ENCODE results near the gene INPP5D.

The INPP5D gene

DNA sequence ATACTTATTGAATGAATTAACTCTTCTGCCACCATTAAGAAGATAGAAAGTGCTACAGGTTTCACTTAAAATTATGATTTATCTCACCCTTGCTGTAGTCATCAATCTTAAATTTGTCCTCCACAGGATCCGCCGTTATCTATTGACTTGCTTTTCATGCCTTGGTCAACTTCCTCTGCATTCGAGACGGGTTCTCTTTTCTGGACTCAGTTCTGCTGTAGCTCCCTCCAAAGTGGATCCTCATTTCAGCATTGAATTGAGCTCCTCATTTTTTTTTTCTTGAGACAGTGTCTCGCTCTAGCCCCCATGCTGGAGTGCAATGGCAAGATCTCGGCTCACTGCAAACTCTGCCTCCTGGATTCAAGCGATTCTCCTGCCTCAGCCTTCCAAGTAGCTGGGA, 27.6 kb downstream of the INPP5D start:
- H3K4me1 ChIP-seq (ENCODE audit: control insufficient read depth, insufficient read depth, low read length): peaks cover 6% of the 10 kb centered on the region
- H3K36me3 ChIP-seq (ENCODE audit: control insufficient read depth in 2 of 2, insufficient read depth in 2 of 2, low read length in 2 of 2): no peaks in the 10 kb centered on the region
- H3K27me3 ChIP-seq (ENCODE audit: control insufficient read depth in 1 of 2, insufficient read depth in 2 of 2, low read length in 2 of 2): no peaks in the 10 kb centered on the region
- no peaks in the 10 kb centered on the region for H3K9me3 ChIP-seq (ENCODE audit: control insufficient read depth in 2 of 2, low read length in 2 of 2)
- H3K4me3 ChIP-seq (ENCODE audit: low read length in 2 of 2): no peak overlapping the region
- H3K27ac ChIP-seq (ENCODE audit: low read length): no peak overlapping the region
- H3K9ac ChIP-seq (ENCODE audit: low read length in 2 of 2): no peak overlapping the region

DNA sequence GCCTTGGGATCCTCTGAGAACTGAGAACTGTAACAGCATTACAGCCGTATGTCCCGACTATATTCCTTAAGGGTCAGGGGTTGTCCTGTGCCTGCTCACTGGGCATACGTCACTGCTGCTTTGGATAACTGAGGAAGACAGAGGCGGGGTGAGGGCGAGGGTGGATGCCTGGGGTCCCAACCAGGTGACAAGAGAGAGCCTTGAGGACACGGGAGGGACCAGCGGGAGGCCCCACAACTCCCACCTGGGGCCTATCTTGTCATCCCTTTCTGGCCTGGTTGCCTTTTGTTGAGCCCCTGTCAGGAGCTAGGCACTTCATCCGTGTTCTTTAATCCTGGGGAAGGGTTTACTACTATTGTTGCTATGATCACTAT, 28.8 kb downstream of the INPP5D start:
- no peak overlapping the region for H3K4me3 ChIP-seq (ENCODE audit: low read length in 2 of 2)
- no peaks in the 10 kb centered on the region for H3K27me3 ChIP-seq (ENCODE audit: control insufficient read depth in 1 of 2, insufficient read depth in 2 of 2, low read length in 2 of 2)
- no peaks in the 10 kb centered on the region for H3K36me3 ChIP-seq (ENCODE audit: control insufficient read depth in 2 of 2, insufficient read depth in 2 of 2, low read length in 2 of 2)
- H3K9me3 ChIP-seq (ENCODE audit: control insufficient read depth in 2 of 2, low read length in 2 of 2): no peaks in the 10 kb centered on the region
- H3K4me1 ChIP-seq (ENCODE audit: control insufficient read depth, insufficient read depth, low read length): no peaks in the 10 kb centered on the region
- H3K27ac ChIP-seq (ENCODE audit: low read length): no peak overlapping the region
- H3K9ac ChIP-seq (ENCODE audit: low read length in 2 of 2): no peak overlapping the region

DNA sequence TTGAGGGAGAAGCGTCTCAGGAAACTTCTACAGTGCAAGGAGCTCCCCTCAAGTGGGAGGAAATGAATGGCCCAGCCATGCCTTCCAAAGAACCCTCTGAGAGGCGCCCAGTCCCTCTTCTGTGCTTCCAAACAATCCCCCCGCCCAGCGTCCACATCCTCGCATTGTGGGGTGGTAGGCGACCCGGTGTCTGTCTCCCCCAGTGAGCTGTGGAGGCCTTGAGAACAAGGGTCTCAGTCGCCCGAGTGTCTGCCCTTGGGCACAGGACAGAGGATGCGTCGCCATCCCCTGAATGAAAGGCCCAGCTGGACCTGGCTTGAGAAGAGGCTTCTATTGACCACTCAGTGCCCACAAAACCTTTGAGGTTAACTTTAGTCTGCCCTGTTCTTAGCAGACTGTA, 29.7 kb downstream of the INPP5D start:
- H3K4me1 ChIP-seq (ENCODE audit: control insufficient read depth, insufficient read depth, low read length): no peaks in the 10 kb centered on the region
- H3K9me3 ChIP-seq (ENCODE audit: control insufficient read depth in 2 of 2, low read length in 2 of 2): no peaks in the 10 kb centered on the region
- no peaks in the 10 kb centered on the region for H3K36me3 ChIP-seq (ENCODE audit: control insufficient read depth in 2 of 2, insufficient read depth in 2 of 2, low read length in 2 of 2)
- H3K4me3 ChIP-seq (ENCODE audit: low read length in 2 of 2): no peak overlapping the region
- no peak overlapping the region for H3K9ac ChIP-seq (ENCODE audit: low read length in 2 of 2)
- no peak overlapping the region for H3K27ac ChIP-seq (ENCODE audit: low read length)
- no peaks in the 10 kb centered on the region for H3K27me3 ChIP-seq (ENCODE audit: control insufficient read depth in 1 of 2, insufficient read depth in 2 of 2, low read length in 2 of 2)

DNA sequence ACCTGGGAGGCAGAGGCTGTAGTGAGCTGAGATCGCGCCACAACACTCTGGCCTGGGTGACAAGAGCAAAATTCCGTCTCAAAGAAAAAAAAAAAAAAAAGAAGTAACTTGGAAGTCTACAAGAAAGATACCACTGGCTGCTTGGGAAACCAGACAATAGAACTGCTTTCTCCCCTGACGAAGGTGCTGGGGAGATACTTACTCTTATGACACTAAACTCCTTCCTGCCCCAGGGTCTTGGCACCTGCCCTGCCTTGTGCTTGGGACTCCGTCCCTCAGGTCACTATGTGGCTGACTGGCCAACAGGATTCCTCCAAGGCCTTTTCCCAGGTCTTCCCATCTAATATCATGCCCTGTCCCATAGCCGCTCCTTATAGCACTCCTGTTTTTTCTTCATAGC, 30.7 kb downstream of the INPP5D start:
- Histone ChIP-seq H3K27ac (ENCODE audit: low read length) (no peak overlapping the region), H3K36me3 (ENCODE audit: control insufficient read depth in 2 of 2, insufficient read depth in 2 of 2, low read length in 2 of 2) (no peaks in the 10 kb centered on the region), H3K9me3 (ENCODE audit: control insufficient read depth in 2 of 2, low read length in 2 of 2) (no peaks in the 10 kb centered on the region), H3K27me3 (ENCODE audit: control insufficient read depth in 1 of 2, insufficient read depth in 2 of 2, low read length in 2 of 2) (no peaks in the 10 kb centered on the region), H3K9ac (ENCODE audit: low read length in 2 of 2) (no peak overlapping the region), H3K4me1 (ENCODE audit: control insufficient read depth, insufficient read depth, low read length) (no peaks in the 10 kb centered on the region), H3K4me3 (ENCODE audit: low read length in 2 of 2) (no peak overlapping the region)

DNA sequence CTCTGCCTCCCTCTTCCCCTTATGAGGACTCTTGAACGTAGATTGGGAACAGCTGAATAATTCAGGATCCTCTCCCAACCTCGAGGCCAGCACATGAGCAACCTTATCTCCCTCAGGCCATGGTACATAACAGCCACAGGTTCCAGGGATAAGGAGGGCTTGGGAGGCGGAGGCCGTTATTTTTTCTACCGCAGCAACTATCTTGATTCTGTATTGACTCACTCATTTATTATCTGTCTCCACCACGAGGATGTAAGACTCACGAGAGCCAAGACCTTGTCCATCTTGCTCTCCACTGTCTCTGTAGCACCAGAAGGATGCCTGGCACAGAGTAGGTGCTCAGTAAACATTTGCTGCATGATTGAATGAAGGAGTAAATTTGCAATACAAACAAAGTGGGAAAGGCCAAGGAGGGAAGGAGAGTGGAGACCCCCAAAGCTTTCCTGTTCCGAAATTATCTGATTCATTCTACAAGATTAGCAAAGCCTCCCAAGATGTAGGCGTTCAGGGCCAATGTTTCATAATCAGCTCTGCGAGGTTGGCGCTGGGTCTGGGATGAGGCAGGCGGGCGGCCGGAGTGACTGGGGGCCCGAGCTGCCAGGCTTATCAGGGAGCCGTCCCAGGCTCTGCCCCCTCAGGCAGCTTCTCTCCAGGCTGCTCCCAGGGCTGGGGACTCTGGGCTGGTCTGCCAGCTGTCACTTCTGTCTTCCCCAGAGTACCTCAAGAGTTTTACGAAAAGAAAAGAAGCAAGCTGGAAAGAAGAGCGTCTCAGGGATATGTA, 31.6 kb downstream of the INPP5D start:
- H3K9ac ChIP-seq (ENCODE audit: low read length in 2 of 2): no peak overlapping the region
- H3K36me3 ChIP-seq (ENCODE audit: control insufficient read depth in 2 of 2, insufficient read depth in 2 of 2, low read length in 2 of 2): no peaks in the 10 kb centered on the region
- H3K27ac ChIP-seq (ENCODE audit: low read length): no peak overlapping the region
- no peaks in the 10 kb centered on the region for H3K9me3 ChIP-seq (ENCODE audit: control insufficient read depth in 2 of 2, low read length in 2 of 2)
- no peaks in the 10 kb centered on the region for H3K27me3 ChIP-seq (ENCODE audit: control insufficient read depth in 1 of 2, insufficient read depth in 2 of 2, low read length in 2 of 2)
- no peaks in the 10 kb centered on the region for H3K4me1 ChIP-seq (ENCODE audit: control insufficient read depth, insufficient read depth, low read length)
- no peak overlapping the region for H3K4me3 ChIP-seq (ENCODE audit: low read length in 2 of 2)

DNA sequence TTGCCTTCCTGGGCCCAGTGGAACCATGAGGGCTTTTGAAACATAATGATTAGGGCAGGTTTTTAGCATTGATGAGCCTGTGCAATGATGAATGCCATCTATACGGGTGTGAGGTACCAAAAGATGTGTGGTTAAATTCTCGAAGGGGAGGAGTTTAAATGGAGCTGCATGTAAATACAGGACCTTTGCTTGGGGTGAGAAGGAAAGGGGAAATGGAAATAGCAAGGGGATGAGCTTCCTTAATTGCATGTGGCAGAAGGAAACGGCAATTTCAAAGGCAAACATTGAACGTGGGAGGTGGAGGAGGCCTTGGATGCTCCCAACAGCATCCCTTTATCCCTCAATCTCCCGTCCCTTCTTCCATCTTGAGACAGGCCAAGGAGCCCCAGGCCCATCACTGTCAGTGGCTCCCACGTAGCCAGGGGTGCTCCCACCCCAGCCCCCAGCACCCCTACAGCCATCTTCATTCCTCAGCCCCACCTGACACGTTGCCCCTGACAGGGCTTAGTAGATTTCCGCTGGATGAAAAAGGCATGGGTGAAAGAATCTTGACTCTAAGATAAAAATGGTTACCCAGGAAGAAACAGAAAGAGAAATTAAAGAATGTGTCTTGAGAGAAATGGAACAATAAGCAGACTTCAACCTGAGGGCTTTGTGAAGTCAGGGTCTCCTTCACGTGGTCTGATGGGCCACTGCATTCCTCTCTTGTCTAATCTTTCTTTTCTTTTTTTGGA, 32.5 kb downstream of the INPP5D start:
- Histone ChIP-seq H3K27me3 (ENCODE audit: control insufficient read depth in 1 of 2, insufficient read depth in 2 of 2, low read length in 2 of 2) (no peaks in the 10 kb centered on the region), H3K27ac (ENCODE audit: low read length) (no peak overlapping the region), H3K36me3 (ENCODE audit: control insufficient read depth in 2 of 2, insufficient read depth in 2 of 2, low read length in 2 of 2) (no peaks in the 10 kb centered on the region), H3K4me1 (ENCODE audit: control insufficient read depth, insufficient read depth, low read length) (no peaks in the 10 kb centered on the region), H3K9ac (ENCODE audit: low read length in 2 of 2) (no peak overlapping the region), H3K9me3 (ENCODE audit: control insufficient read depth in 2 of 2, low read length in 2 of 2) (no peaks in the 10 kb centered on the region), H3K4me3 (ENCODE audit: low read length in 2 of 2) (no peak overlapping the region)

DNA sequence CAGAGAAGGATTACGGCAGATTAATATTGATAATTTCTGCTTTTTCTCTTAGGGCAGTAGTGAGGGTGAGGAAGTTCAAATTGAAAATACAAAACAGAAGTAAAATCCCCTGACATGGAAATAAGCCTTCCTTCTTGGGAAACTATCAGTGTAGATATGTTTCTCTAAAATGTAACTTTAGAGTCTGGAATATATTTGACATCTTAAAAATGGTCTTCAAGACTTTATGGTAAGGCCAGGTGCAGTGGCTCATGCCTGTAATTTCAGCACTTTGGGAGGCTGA, 33.0 kb downstream of the INPP5D start:
- H3K27ac ChIP-seq (ENCODE audit: low read length): no peak overlapping the region
- H3K36me3 ChIP-seq (ENCODE audit: control insufficient read depth in 2 of 2, insufficient read depth in 2 of 2, low read length in 2 of 2): no peaks in the 10 kb centered on the region
- H3K4me1 ChIP-seq (ENCODE audit: control insufficient read depth, insufficient read depth, low read length): no peaks in the 10 kb centered on the region
- H3K9ac ChIP-seq (ENCODE audit: low read length in 2 of 2): no peak overlapping the region
- no peaks in the 10 kb centered on the region for H3K27me3 ChIP-seq (ENCODE audit: control insufficient read depth in 1 of 2, insufficient read depth in 2 of 2, low read length in 2 of 2)
- no peaks in the 10 kb centered on the region for H3K9me3 ChIP-seq (ENCODE audit: control insufficient read depth in 2 of 2, low read length in 2 of 2)
- no peak overlapping the region for H3K4me3 ChIP-seq (ENCODE audit: low read length in 2 of 2)

DNA sequence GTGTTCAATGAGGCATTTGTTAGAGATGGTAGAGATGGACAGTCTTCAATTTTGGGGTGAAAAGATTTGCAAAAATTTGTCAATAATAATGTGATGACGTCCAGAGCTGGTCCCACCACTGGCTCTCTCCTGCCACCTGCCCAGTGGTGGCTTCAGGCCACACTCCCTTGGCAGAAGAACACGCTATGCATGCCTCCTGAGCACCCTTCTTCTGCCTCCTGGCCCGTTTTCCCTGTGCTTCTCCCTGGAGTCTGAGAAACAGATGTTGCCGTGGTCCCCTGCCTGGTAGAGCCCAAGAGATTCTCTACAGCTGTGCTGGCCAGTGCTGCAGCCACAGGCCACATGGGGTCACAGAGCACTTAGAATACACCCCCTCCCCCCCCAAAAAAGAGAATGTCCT, 33.6 kb downstream of the INPP5D start:
- no peaks in the 10 kb centered on the region for H3K27me3 ChIP-seq (ENCODE audit: control insufficient read depth in 1 of 2, insufficient read depth in 2 of 2, low read length in 2 of 2)
- no peak overlapping the region for H3K4me3 ChIP-seq (ENCODE audit: low read length in 2 of 2)
- H3K4me1 ChIP-seq (ENCODE audit: control insufficient read depth, insufficient read depth, low read length): no peaks in the 10 kb centered on the region
- H3K9me3 ChIP-seq (ENCODE audit: control insufficient read depth in 2 of 2, low read length in 2 of 2): no peaks in the 10 kb centered on the region
- no peak overlapping the region for H3K27ac ChIP-seq (ENCODE audit: low read length)
- no peaks in the 10 kb centered on the region for H3K36me3 ChIP-seq (ENCODE audit: control insufficient read depth in 2 of 2, insufficient read depth in 2 of 2, low read length in 2 of 2)
- no peak overlapping the region for H3K9ac ChIP-seq (ENCODE audit: low read length in 2 of 2)

DNA sequence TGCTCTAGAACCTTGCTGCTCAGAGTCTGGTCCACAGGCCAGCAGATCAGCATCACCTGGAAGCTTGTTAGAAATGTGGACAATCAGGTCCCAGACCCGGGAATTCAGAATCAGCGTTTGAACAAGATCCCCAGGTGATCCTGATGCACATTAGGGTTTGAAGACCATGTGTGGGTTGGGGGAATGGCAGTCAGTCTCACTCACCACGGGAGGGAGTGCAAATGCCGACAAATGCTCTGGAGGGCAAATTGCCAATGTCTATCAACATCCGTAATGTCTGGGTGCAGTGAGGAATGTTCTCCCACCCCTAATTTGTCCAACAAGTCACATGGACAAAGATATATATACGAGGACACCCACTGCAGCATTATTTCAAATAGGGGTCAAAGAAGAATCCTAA, 34.5 kb downstream of the INPP5D start:
- H3K4me3 ChIP-seq (ENCODE audit: low read length in 2 of 2): no peak overlapping the region
- H3K36me3 ChIP-seq (ENCODE audit: control insufficient read depth in 2 of 2, insufficient read depth in 2 of 2, low read length in 2 of 2): no peaks in the 10 kb centered on the region
- H3K9ac ChIP-seq (ENCODE audit: low read length in 2 of 2): no peak overlapping the region
- no peak overlapping the region for H3K27ac ChIP-seq (ENCODE audit: low read length)
- no peaks in the 10 kb centered on the region for H3K27me3 ChIP-seq (ENCODE audit: control insufficient read depth in 1 of 2, insufficient read depth in 2 of 2, low read length in 2 of 2)
- H3K9me3 ChIP-seq (ENCODE audit: control insufficient read depth in 2 of 2, low read length in 2 of 2): no peaks in the 10 kb centered on the region
- no peaks in the 10 kb centered on the region for H3K4me1 ChIP-seq (ENCODE audit: control insufficient read depth, insufficient read depth, low read length)

DNA sequence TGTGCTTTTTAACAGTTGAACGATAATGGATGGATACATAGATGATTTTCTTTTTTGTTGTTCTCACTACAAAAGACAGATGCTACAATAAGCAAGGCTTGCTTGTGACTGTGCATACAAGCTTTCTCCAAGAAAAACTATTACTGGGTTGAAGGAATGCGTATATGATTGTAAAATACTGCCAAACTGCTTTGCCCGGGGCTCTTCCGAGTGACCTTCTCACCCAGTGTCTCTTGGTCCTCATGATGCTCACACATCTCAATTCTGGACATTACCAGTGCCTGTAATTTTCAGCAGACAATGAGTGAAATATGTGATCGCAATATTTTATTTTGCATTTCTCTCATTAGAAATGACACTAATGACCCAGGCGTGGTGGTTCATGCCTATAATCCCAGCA, 35.9 kb downstream of the INPP5D start:
- no peak overlapping the region for H3K27ac ChIP-seq (ENCODE audit: low read length)
- H3K4me3 ChIP-seq (ENCODE audit: low read length in 2 of 2): no peak overlapping the region
- H3K9ac ChIP-seq (ENCODE audit: low read length in 2 of 2): no peak overlapping the region
- no peaks in the 10 kb centered on the region for H3K27me3 ChIP-seq (ENCODE audit: control insufficient read depth in 1 of 2, insufficient read depth in 2 of 2, low read length in 2 of 2)
- no peaks in the 10 kb centered on the region for H3K36me3 ChIP-seq (ENCODE audit: control insufficient read depth in 2 of 2, insufficient read depth in 2 of 2, low read length in 2 of 2)
- H3K9me3 ChIP-seq (ENCODE audit: control insufficient read depth in 2 of 2, low read length in 2 of 2): no peaks in the 10 kb centered on the region
- no peaks in the 10 kb centered on the region for H3K4me1 ChIP-seq (ENCODE audit: control insufficient read depth, insufficient read depth, low read length)

DNA sequence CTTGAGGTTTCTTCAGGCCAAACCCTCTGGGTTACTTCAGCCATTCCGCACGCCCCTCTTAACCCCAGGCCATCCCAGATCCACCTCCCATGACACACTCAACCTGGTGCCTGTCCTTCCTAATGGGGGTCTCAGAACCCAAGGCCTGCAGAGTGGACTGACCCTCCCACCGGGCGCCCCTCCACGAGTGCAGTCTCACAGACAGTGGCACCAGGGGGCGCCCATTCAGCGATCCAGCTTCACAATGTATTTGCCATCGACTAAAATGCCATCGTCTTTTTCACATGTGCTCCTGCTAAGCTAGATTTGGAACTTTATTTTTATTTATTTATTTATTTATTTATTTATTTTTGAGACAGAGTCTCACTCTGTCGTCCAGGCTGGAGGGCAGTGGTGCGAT, 38.5 kb downstream of the INPP5D start:
- H3K4me3 ChIP-seq (ENCODE audit: low read length in 2 of 2): no peak overlapping the region
- H3K9me3 ChIP-seq (ENCODE audit: control insufficient read depth in 2 of 2, low read length in 2 of 2): no peaks in the 10 kb centered on the region
- H3K27me3 ChIP-seq (ENCODE audit: control insufficient read depth in 1 of 2, insufficient read depth in 2 of 2, low read length in 2 of 2): no peaks in the 10 kb centered on the region
- H3K27ac ChIP-seq (ENCODE audit: low read length): no peak overlapping the region
- no peaks in the 10 kb centered on the region for H3K4me1 ChIP-seq (ENCODE audit: control insufficient read depth, insufficient read depth, low read length)
- H3K9ac ChIP-seq (ENCODE audit: low read length in 2 of 2): no peak overlapping the region
- H3K36me3 ChIP-seq (ENCODE audit: control insufficient read depth in 2 of 2, insufficient read depth in 2 of 2, low read length in 2 of 2): no peaks in the 10 kb centered on the region
